Neural progenitor cell (in vitro differentiated cells): ENCODE measurements around the gene FAM163A.

Experiments used
- CTCF ChIP-seq: fragments of 200-600 bp; sonication (generic); IDR thresholded peaks from 2 replicates; pipeline ENCODE4 v1.5.1; 2017; ENCODE audit warnings: antibody characterized with exemption, mild to moderate bottlenecking
- EZH2 ChIP-seq: fragments of 200-600 bp; sonication (generic); IDR thresholded peaks from 2 replicates; pipeline ENCODE4 v1.6.1; 2017; ENCODE audit warnings: antibody characterized with exemption, mild to moderate bottlenecking, moderate library complexity
- EZH2phosphoT487 ChIP-seq: fragments of 200-600 bp; sonication (generic); IDR thresholded peaks from 2 replicates; pipeline ENCODE4 v1.6.1; 2017; ENCODE audit warnings: antibody characterized with exemption

GRCh38 chr1:179742717-179743678 is at the start of gene FAM163A:
- TF ChIP-seq CTCF (no peak), EZH2phosphoT487 (peak; percentile 84), EZH2 (peak; percentile 87)
